Ishikawa (cell line): ENCODE data around the gene RNASE11.

Experiments
- CEBPB ChIP-seq: IDR thresholded peaks from 2 replicates; pipeline ENCODE4 v1.6.1; 2012
- CREB1 ChIP-seq: IDR thresholded peaks from 2 replicates; pipeline ENCODE4 v1.6.1; 2012; ENCODE audit warnings: low read depth
- EGR1 ChIP-seq: IDR thresholded peaks from 2 replicates; pipeline ENCODE4 v1.6.1; 2012
- EP300 ChIP-seq: IDR thresholded peaks from 2 replicates; pipeline ENCODE4 v1.6.1; 2012; ENCODE audit warnings: borderline replicate concordance
- FOXM1 ChIP-seq: IDR thresholded peaks from 2 replicates; pipeline ENCODE4 v1.6.1; 2012; ENCODE audit warnings: low read depth, borderline replicate concordance
- MAX ChIP-seq: IDR thresholded peaks from 2 replicates; pipeline ENCODE4 v1.6.1; 2012
- NFIC ChIP-seq: IDR thresholded peaks from 2 replicates; pipeline ENCODE4 v1.6.1; 2012
- RAD21 ChIP-seq: IDR thresholded peaks from 2 replicates; pipeline ENCODE4 v1.6.1; 2012; ENCODE audit warnings: low read depth
- REST ChIP-seq: IDR thresholded peaks from 2 replicates; pipeline ENCODE4 v1.6.1; 2012; ENCODE audit warnings: low read depth, mild to moderate bottlenecking
- TAF1 ChIP-seq: IDR thresholded peaks from 2 replicates; pipeline ENCODE4 v1.6.1; 2012; ENCODE audit warnings: low read depth, mild to moderate bottlenecking
- TCF12 ChIP-seq: IDR thresholded peaks from 2 replicates; pipeline ENCODE4 v1.6.1; 2012; ENCODE audit warnings: low read depth
- TEAD4 ChIP-seq: IDR thresholded peaks from 2 replicates; pipeline ENCODE4 v1.6.1; 2012
- USF1 ChIP-seq: IDR thresholded peaks from 2 replicates; pipeline ENCODE4 v1.6.1; 2012
- YY1 ChIP-seq: IDR thresholded peaks from 2 replicates; pipeline ENCODE4 v1.6.1; 2012; ENCODE audit warnings: low read depth
- ZBTB7A ChIP-seq: IDR thresholded peaks from 2 replicates; pipeline ENCODE4 v1.6.1; 2012; ENCODE audit warnings: low read depth

Gene RNASE11

GRCh38 chr14:20620798-20621478, 33.1 kb upstream of the RNASE11 start:
- TF ChIP-seq NFIC: no peak

GRCh38 chr14:20618271-20618749, 30.5 kb upstream of the RNASE11 start:
- TF ChIP-seq ZBTB7A (no peak), TAF1 (no peak)

GRCh38 chr14:20617138-20618003, 29.6 kb upstream of the RNASE11 start:
- no peak for TF ChIP-seq FOXM1
- TF ChIP-seq EP300: no peak
- TF ChIP-seq MAX: no peak
- TF ChIP-seq REST: no peak
- no peak for TF ChIP-seq TCF12
- TF ChIP-seq EGR1: no peak
- no peak for TF ChIP-seq YY1
- no peak for TF ChIP-seq CREB1
- no peak for TF ChIP-seq ZBTB7A
- TF ChIP-seq TEAD4: no peak
- no peak for TF ChIP-seq USF1
- TF ChIP-seq RAD21: no peak
- TF ChIP-seq NFIC: no peak
- TF ChIP-seq CEBPB: no peak
- no peak for TF ChIP-seq TAF1

GRCh38 chr14:20615996-20616395, 28.2 kb upstream of the RNASE11 start:
- TF ChIP-seq ZBTB7A: no peak
- no peak for TF ChIP-seq TAF1
- no peak for TF ChIP-seq CREB1
- no peak for TF ChIP-seq USF1
- no peak for TF ChIP-seq EP300

- TF ChIP-seq YY1 (peak; percentile 21; the same call in 1 of the 2 replicates), FOXM1 (no peak), USF1 (no peak)
These were observed 26.4 kb upstream of the RNASE11 start for GRCh38 chr14:20614038-20614840.

GRCh38 chr14:20613094-20614037, 25.6 kb upstream of the RNASE11 start:
- TF ChIP-seq NFIC: peak; percentile 42; the same call in 1 of the 2 replicates
- no peak for TF ChIP-seq FOXM1
- TF ChIP-seq REST: no peak
- peak; percentile 68; the same call in 1 of the 2 replicates for TF ChIP-seq YY1
- TF ChIP-seq EGR1: no peak
- peak; percentile 73 for TF ChIP-seq CEBPB
- TF ChIP-seq TEAD4: peak; percentile 94
- peak; percentile 63 for TF ChIP-seq TCF12
- no peak for TF ChIP-seq CREB1
- TF ChIP-seq RAD21: no peak
- no peak for TF ChIP-seq EP300
- TF ChIP-seq USF1: peak; percentile 71
- peak; percentile 82 for TF ChIP-seq MAX
- TF ChIP-seq ZBTB7A: peak; percentile 35; the same call in 1 of the 2 replicates
- TF ChIP-seq TAF1: no peak
